PC-9 (cell line): Measurements from ENCODE around the gene GET3.

Experiments
- CTCF ChIP-seq: fragments of 200-600 bp; sonication (generic); conservative IDR thresholded peaks from 2 replicates; pipeline ENCODE4 v1.6.1; 2017; ENCODE audit warnings: mixed run types, antibody characterized with exemption, mild to moderate bottlenecking, moderate library complexity
- EZH2 ChIP-seq: fragments of 200-600 bp; sonication (generic); IDR thresholded peaks from 2 replicates; pipeline ENCODE4 v1.8.0; 2017; ENCODE audit warnings: antibody characterized with exemption, low read depth

GRCh38 chr19:12706332-12706718 lies 31.0 kb upstream of the GET3 start:
- TF ChIP-seq CTCF (no peak), EZH2 (no peak)
